HL-60 (cell line): ENCODE data around the gene SPOUT1.

Experiments
- DNase-seq, 2 experiments: peaks; one replicate each; pipeline ENCODE4 v3.0.0-alpha.2; 2010 to 2020; ENCODE audit warnings: low read depth in 1 of 2, low spot score in 1 of 2
- H3K27ac ChIP-seq: fragments of 250-450 bp; sonication (Bioruptor Pico); replicated peaks from 2 replicates; pipeline ENCODE4 v1.5.1; 2020; ENCODE audit warnings: mild to moderate bottlenecking, moderate library complexity
- H3K27me3 ChIP-seq: fragments of 250-450 bp; sonication (Bioruptor Pico); 2 replicates; pipeline ENCODE4 v1.5.1; 2021; ENCODE audit warnings: mild to moderate bottlenecking, moderate library complexity; ENCODE audit not compliant: insufficient read depth, poor library complexity, severe bottlenecking
- H3K4me3 ChIP-seq: replicated peaks from 2 replicates; pipeline ENCODE4 v1.5.1; 2011; ENCODE audit warnings: mild to moderate bottlenecking, control low read depth, low read length; ENCODE audit not compliant: insufficient read depth
- CTCF ChIP-seq: IDR thresholded peaks from one replicate; pipeline ENCODE4 v1.5.1; 2011; ENCODE audit warnings: low read length, control low read depth, inconsistent platforms; ENCODE audit not compliant: insufficient read depth
- GABPA ChIP-seq: IDR thresholded peaks from 2 replicates; pipeline ENCODE4 v1.6.1; 2012; ENCODE audit warnings: low read depth
- POLR2AphosphoS5 ChIP-seq: IDR thresholded peaks from 2 replicates; pipeline ENCODE4 v1.6.1; 2012; ENCODE audit warnings: low read depth
- REST ChIP-seq: IDR thresholded peaks from 2 replicates; pipeline ENCODE4 v1.6.1; 2012; ENCODE audit warnings: low read depth; ENCODE audit not compliant: insufficient replicate concordance
- SPI1 ChIP-seq: IDR thresholded peaks from 2 replicates; pipeline ENCODE4 v1.6.1; 2012; ENCODE audit warnings: low read depth, mild to moderate bottlenecking, borderline replicate concordance

The SPOUT1 gene

GRCh38 chr9:128786681-128787601, 42.7 kb downstream of the SPOUT1 start, which contains the start of gene TBC1D13:
Gene TBC1D13, plus strand, starts transcription at chr9:128787253. Its CDS starts 101 bp downstream, at chr9:128787354.
- Histone ChIP-seq H3K4me3 (peak within 1 kb of the TSS; percentile 100), H3K27me3 (no peaks in the 10 kb centered on the region), H3K27ac (peak within 1 kb of the TSS; percentile 79)
- DNase-seq = peak; percentile 80 to 89
- TF ChIP-seq POLR2AphosphoS5 (peak; percentile 51; the same call in 1 of the 2 replicates), GABPA (peak; percentile 85), SPI1 (no peak), REST (no peak), CTCF (no peak)

- TF ChIP-seq GABPA (no peak), REST (no peak), SPI1 (no peak), CTCF (no peak), POLR2AphosphoS5 (no peak)
- no peak for DNase-seq
- Histone ChIP-seq H3K27ac (no peak overlapping the region), H3K4me3 (no peak overlapping the region), H3K27me3 (no peaks in the 10 kb centered on the region)
Observed at GRCh38 chr9:128785427-128785826, 44.2 kb downstream of the SPOUT1 start.

GRCh38 chr9:128782669-128783068, 46.9 kb downstream of the SPOUT1 start:
- TF ChIP-seq POLR2AphosphoS5 (no peak), SPI1 (no peak), REST (no peak), GABPA (no peak), CTCF (no peak)
- Histone ChIP-seq H3K27ac (peak overlapping the region; percentile 74), H3K27me3 (no peaks in the 10 kb centered on the region), H3K4me3 (no peak overlapping the region)
- DNase-seq = no peak
